Measurements from ENCODE around the gene HOXC10.

Gene HOXC10

GRCh38 chr12:53971129-53971528, 13.8 kb upstream of the HOXC10 start:
- Histone ChIP-seq H3K27me3 (replicated peaks; ENCODE audit: control insufficient read depth, insufficient read depth, low read length) (peaks cover 11% of the 10 kb centered on the region), H3K36me3 (ENCODE audit: control insufficient read depth, insufficient read depth, low read length) (no peaks in the 10 kb centered on the region), H3K4me3 (replicated peaks; ENCODE audit: low read depth, low read length) (no peak overlapping the region)
- no peak for DNase-seq (ENCODE audit: extremely low read depth, insufficient read length)
- no peak for TF ChIP-seq CTCF (IDR thresholded peaks at IDR 0.05; ENCODE audit: insufficient read depth, low read length, poor library complexity, severe bottlenecking)

GRCh38 chr12:53971686-53972085, 13.3 kb upstream of the HOXC10 start:
- H3K27me3 ChIP-seq (replicated peaks; ENCODE audit: control insufficient read depth, insufficient read depth, low read length), result peaks cover 11% of the 10 kb centered on the region
- H3K36me3 ChIP-seq (ENCODE audit: control insufficient read depth, insufficient read depth, low read length), result no peaks in the 10 kb centered on the region
- TF ChIP-seq CTCF (IDR thresholded peaks at IDR 0.05; ENCODE audit: insufficient read depth, low read length, poor library complexity, severe bottlenecking), result no peak
- H3K4me3 ChIP-seq (replicated peaks; ENCODE audit: low read depth, low read length), result no peak overlapping the region
- no peak for DNase-seq (ENCODE audit: extremely low read depth, insufficient read length)

- no peak for DNase-seq (ENCODE audit: extremely low read depth, insufficient read length)
- Histone ChIP-seq H3K27me3 (replicated peaks; ENCODE audit: control insufficient read depth, insufficient read depth, low read length) (peaks cover 11% of the 10 kb centered on the region), H3K36me3 (ENCODE audit: control insufficient read depth, insufficient read depth, low read length) (no peaks in the 10 kb centered on the region), H3K4me3 (replicated peaks; ENCODE audit: low read depth, low read length) (no peak overlapping the region)
- TF ChIP-seq CTCF (IDR thresholded peaks at IDR 0.05; ENCODE audit: insufficient read depth, low read length, poor library complexity, severe bottlenecking), result no peak
Observed at GRCh38 chr12:53972152-53972702, 12.7 kb upstream of the HOXC10 start.

GRCh38 chr12:53972722-53973235, 12.2 kb upstream of the HOXC10 start, which contains the start of gene HOXC11:
TSS of gene HOXC11 (plus strand) at chr12:53973126. CDS start at chr12:53973242, 116 bp downstream.
- no peak within 1 kb of the TSS for H3K4me3 ChIP-seq (replicated peaks; ENCODE audit: low read depth, low read length)
- H3K27me3 ChIP-seq (replicated peaks; ENCODE audit: control insufficient read depth, insufficient read depth, low read length), result peaks cover 11% of the 10 kb centered on the region
- TF ChIP-seq CTCF (IDR thresholded peaks at IDR 0.05; ENCODE audit: insufficient read depth, low read length, poor library complexity, severe bottlenecking), result no peak
- no peaks in the 10 kb centered on the region for H3K36me3 ChIP-seq (ENCODE audit: control insufficient read depth, insufficient read depth, low read length)
- no peak for DNase-seq (ENCODE audit: extremely low read depth, insufficient read length)

GRCh38 chr12:53973236-53974042, 11.5 kb upstream of the HOXC10 start:
- DNase-seq (ENCODE audit: extremely low read depth, insufficient read length), result no peak
- peaks cover 9% of the 10 kb centered on the region for H3K27me3 ChIP-seq (replicated peaks; ENCODE audit: control insufficient read depth, insufficient read depth, low read length)
- TF ChIP-seq CTCF (IDR thresholded peaks at IDR 0.05; ENCODE audit: insufficient read depth, low read length, poor library complexity, severe bottlenecking), result no peak
- H3K4me3 ChIP-seq (replicated peaks; ENCODE audit: low read depth, low read length), result no peak overlapping the region
- H3K36me3 ChIP-seq (ENCODE audit: control insufficient read depth, insufficient read depth, low read length), result no peaks in the 10 kb centered on the region
